GM12878 (cell line): ENCODE results near the gene HIBCH. TPM values are rescaled to one million over a fixed set of nuclear protein-coding genes. Genes with fewer than 3 reads are reported as not detected.

Experiments
- ATAC-seq: fragments of 200-7000 bp; cut with Tn5 transposase; 3 replicates; pipeline ENCODE4 v1.9.1; 2020; ENCODE audit warnings: mild to moderate bottlenecking, moderate library complexity
- BruUV-seq: library from RNA; stranded (reverse); fragments of 400-500 nt; replicated peaks from 2 replicates; lab custom pipeline; 2021; lab: Mats Ljungman, UMichigan
- CTCF ChIA-PET: fragments of 300-600 bp; sonication (Branson Sonifier 250); formaldehyde crosslinking; extraction: SDS; loops from one replicate; lab custom pipeline; 2021; ENCODE audit warnings: inconsistent platforms; lab: Yijun Ruan, JAX
- POLR2A ChIA-PET: fragments of 350-600 bp; formaldehyde crosslinking; extraction: SDS; loops from one replicate; lab custom pipeline; 2021; ENCODE audit warnings: inconsistent platforms; lab: Charles Lee
- RAD21 ChIA-PET: fragments of 300-600 bp; sonication (Branson Sonifier 250); formaldehyde crosslinking; loops from one replicate; lab custom pipeline; 2023; ENCODE audit warnings: antibody characterized with exemption; ENCODE audit not compliant: unreplicated experiment; lab: Charles Lee
- SMC1A ChIA-PET: fragments of 300-600 bp; sonication (Branson Sonifier 250); formaldehyde crosslinking; loops from one replicate; lab custom pipeline; 2023; ENCODE audit not compliant: unreplicated experiment, uncharacterized antibody; lab: Charles Lee
- DNase-seq: peaks from one replicate; pipeline ENCODE4 v3.0.0-alpha.2; 2011; ENCODE audit warnings: low read depth, low spot score
- FAIRE-seq: peaks from 3 replicates; lab custom pipeline; 2011; peaks lifted over from hg19 to GRCh38; lab: Jason Lieb, UNC
- H2AFZ ChIP-seq: 2 replicates; pipeline ENCODE4 v1.6.0; 2011; ENCODE audit warnings: low read depth, low read length, control low read depth; ENCODE audit not compliant: control insufficient read depth
- H3K27ac ChIP-seq: 2 replicates; pipeline ENCODE4 v1.5.1; 2011; ENCODE audit warnings: control low read depth; ENCODE audit not compliant: control insufficient read depth, insufficient read depth
- H3K27me3 ChIP-seq, 2 experiments: replicated peaks in 1 of 2; 2 replicates each; pipeline versions ENCODE4 v1.6.0 to v1.6.1; 2011; ENCODE audit warnings: low read length in 1 of 2; ENCODE audit not compliant: control insufficient read depth in 2 of 2, insufficient read depth in 2 of 2
- H3K36me3 ChIP-seq, 2 experiments: 2 replicates each; pipeline ENCODE4 v1.5.1; 2011; ENCODE audit warnings: low read length in 1 of 2; ENCODE audit not compliant: control insufficient read depth in 2 of 2, insufficient read depth in 2 of 2
- H3K4me1 ChIP-seq: 2 replicates; pipeline ENCODE4 v1.6.1; 2011; ENCODE audit warnings: mild to moderate bottlenecking, low read length, moderate library complexity, mixed read lengths; ENCODE audit not compliant: control insufficient read depth, insufficient read depth
- H3K4me2 ChIP-seq: 2 replicates; pipeline ENCODE4 v1.6.0; 2011; ENCODE audit warnings: control low read depth; ENCODE audit not compliant: control insufficient read depth, insufficient read depth
- H3K4me3 ChIP-seq: fragments of 200-600 bp; sonication (generic); 2 replicates; pipeline ENCODE4 v1.5.1; 2016
- H3K79me2 ChIP-seq: 2 replicates; pipeline ENCODE4 v1.6.0; 2011; ENCODE audit warnings: low read length; ENCODE audit not compliant: control insufficient read depth, insufficient read depth
- H3K9ac ChIP-seq: 2 replicates; pipeline ENCODE4 v1.8.0; 2011; ENCODE audit warnings: low read length, control low read depth, mixed read lengths; ENCODE audit not compliant: control insufficient read depth, insufficient read depth
- H3K9me3 ChIP-seq: replicated peaks from 3 replicates; pipeline ENCODE4 v1.5.1; 2011; ENCODE audit warnings: mild to moderate bottlenecking, low read length; ENCODE audit not compliant: control insufficient read depth, insufficient read depth
- H4K20me1 ChIP-seq: 2 replicates; pipeline ENCODE4 v1.6.0; 2011; ENCODE audit not compliant: control insufficient read depth, insufficient read depth
- ATF7 ChIP-seq: fragments of 450-650 bp; IDR thresholded peaks from 2 replicates; pipeline ENCODE4 v1.6.1; 2016; ENCODE audit warnings: low read depth, mild to moderate bottlenecking
- BCLAF1 ChIP-seq: fragments of 450-650 bp; IDR thresholded peaks from 2 replicates; pipeline ENCODE4 v1.6.1; 2017; ENCODE audit warnings: antibody characterized with exemption, mild to moderate bottlenecking, moderate library complexity
- CHD1 ChIP-seq: IDR thresholded peaks from 2 replicates; pipeline ENCODE4 v1.6.1; 2012; ENCODE audit warnings: low read depth, low read length, improper control_type of control experiment
- E4F1 ChIP-seq: fragments of 450-650 bp; IDR thresholded peaks from 2 replicates; pipeline ENCODE4 v1.6.1; 2018; ENCODE audit warnings: borderline replicate concordance, mild to moderate bottlenecking; ENCODE audit not compliant: partially characterized antibody
- HCFC1 ChIP-seq: fragments of 150-350 bp; IDR thresholded peaks from 2 replicates; pipeline ENCODE4 v1.6.1; 2014; ENCODE audit warnings: low read length
- MLLT1 ChIP-seq: fragments of 450-650 bp; IDR thresholded peaks from 2 replicates; pipeline ENCODE4 v1.6.1; 2016; ENCODE audit warnings: mild to moderate bottlenecking
- NFYA ChIP-seq: IDR thresholded peaks from 2 replicates; pipeline ENCODE4 v1.6.1; 2011; ENCODE audit warnings: low read depth, mild to moderate bottlenecking, low read length, improper control_type of control experiment, borderline replicate concordance
- RBBP5 ChIP-seq: fragments of 200-600 bp; sonication (generic); conservative IDR thresholded peaks from 2 replicates; pipeline ENCODE4 v1.6.1; 2016
- SIN3A ChIP-seq: IDR thresholded peaks from 2 replicates; pipeline ENCODE4 v1.6.1; 2012; ENCODE audit warnings: low read depth, low read length, improper control_type of control experiment
- SMAD1 ChIP-seq: fragments of 450-650 bp; IDR thresholded peaks from 2 replicates; pipeline ENCODE4 v1.6.1; 2018; ENCODE audit warnings: mild to moderate bottlenecking, low read depth; ENCODE audit not compliant: partially characterized antibody
- SP1 ChIP-seq: IDR thresholded peaks from one replicate; pipeline ENCODE4 v1.6.1; 2011; ENCODE audit warnings: low read depth, low read length
- TCF7 ChIP-seq: IDR thresholded peaks from 2 replicates; pipeline ENCODE4 v1.6.1; 2014; ENCODE audit warnings: antibody characterized with exemption, borderline replicate concordance
- ZNF384 ChIP-seq: IDR thresholded peaks from 2 replicates; pipeline ENCODE4 v1.6.1; 2012; ENCODE audit warnings: low read depth, mild to moderate bottlenecking, low read length, improper control_type of control experiment, borderline replicate concordance
- ZNF687 ChIP-seq: fragments of 450-650 bp; IDR thresholded peaks from 2 replicates; pipeline ENCODE4 v1.6.1; 2017; ENCODE audit warnings: mild to moderate bottlenecking, moderate library complexity
- WGBS: methylation state at CpG from one replicate; pipeline ENCODE4 v1.1.6; 2016; ENCODE audit warnings: low lambda C conversion rate; ENCODE audit not compliant: insufficient replicate concordance, insufficient coverage; ENCODE audit errors: missing lambda C conversion rate; 5-methylcytosine and 5-hydroxymethylcytosine counted together
- in situ Hi-C: fragments of 300-500 bp; cut with MboI; formaldehyde crosslinking; loops from 9 replicates; pipeline ENCODE4 v1.14.3; 2018; ENCODE audit warnings: mixed read lengths
- intact Hi-C: fragments of 100-400 bp; cut with micrococcal nuclease; formaldehyde crosslinking; loops from one replicate; pipeline ENCODE4 v1.14.2; 2022; ENCODE audit not compliant: unreplicated experiment
- polyA plus RNA-seq, 11 experiments: library from polyadenylated mRNA; depleted of rRNA in 4 of 11; unstranded in 6 of 11; stranded (reverse) in 5 of 11; fragments of >200 nt; fragmentation: Nextera tagmentation in 4 of 11; fragmentation: Illumina TruSeq in 1 of 11; extraction: Ambion mirVana in 4 of 11; extraction: Trizol in 1 of 11; gene quantifications; 1 replicate in 1 of 11; 2 replicates in 10 of 11; pipeline versions ENCODE4 v1.2.1 to v1.2.3, GENCODE V29; 2011 to 2016; ENCODE audit warnings: inconsistent platforms in 2 of 11, missing spikeins in 2 of 11, low read depth in 1 of 11
- total RNA-seq, 4 experiments: library from RNA; depleted of rRNA in 3 of 4; stranded (reverse); fragments of >200 nt in 3 of 4; fragmentation: Illumina TruSeq in 1 of 4; extraction: Trizol in 1 of 4; gene quantifications; 2 replicates each; pipeline versions ENCODE4 v1.2.1 to v1.2.3, GENCODE V29; 2013 to 2021

HIBCH gene
- total and polyA plus RNA-seq, 10 of the 15 experiments (the other 5 are each of a cell fraction or from before 2014, with no cell fraction given), result 22.3 to 81.0 (median 37.4) TPM

- SMC1A ChIA-PET, result no interaction called here
- TF ChIP-seq MLLT1 (no peak), SIN3A (no peak), NFYA (no peak), ZNF687 (no peak), ZNF384 (no peak), SMAD1 (no peak), ATF7 (no peak), RBBP5 (no peak), SP1 (no peak), TCF7 (no peak), HCFC1 (no peak), CHD1 (no peak), E4F1 (no peak), BCLAF1 (no peak)
Observed at GRCh38 chr2:190313880-190314279, 5.7 kb downstream of the HIBCH start.

More at GRCh38 chr2:190313880-190314279, 5.7 kb downstream of the HIBCH start:
- ChIA-PET RAD21 (no interaction called here), POLR2A (interaction anchor here (0.7 to 0.9 kb wide), 2 partner anchors 477 to 868 kb away, joined by 3 to 5 read pairs; no protein-coding TSS in a partner anchor), CTCF (interaction anchor here (0.6 to 2.6 kb wide), 4 partner anchors 18 to 516 kb away, joined by 3 to 13 read pairs (median 4); no protein-coding TSS in a partner anchor)
- ATAC-seq (no peak), DNase-seq (no peak), FAIRE-seq (no peak)
- Histone ChIP-seq H3K27me3 (no peaks in the 10 kb centered on the region), H3K4me3 (no peak overlapping the region), H2AFZ (no peak overlapping the region), H3K9ac (no peak overlapping the region), H3K9me3 (no peaks in the 10 kb centered on the region), H3K4me1 (peaks cover 2% of the 10 kb centered on the region; the same call in 1 of the 2 replicates), H3K4me2 (no peak overlapping the region), H3K36me3 (peaks cover 0 to 1% of the 10 kb centered on the region in 2 experiments; a peak in 3 of 4 replicates), H3K79me2 (peaks cover 20% of the 10 kb centered on the region), H4K20me1 (no peaks in the 10 kb centered on the region), H3K27ac (no peak overlapping the region)
- intact Hi-C loops (loop anchor here (1.0 kb wide), 1 partner anchor 225 kb away; no protein-coding TSS in a partner anchor), in situ Hi-C loops (no loop called here)
- WGBS, result 4% methylated on average over 1 of the region's 1 CpG
- BruUV-seq, result no TSS peak
